ENCODE measurements around the gene CLCN3.

CLCN3 gene

GRCh38 chr4:169593050-169593560, 27.3 kb upstream of the CLCN3 start:
- no peak for DNase-seq (ENCODE audit: extremely low read depth, low read depth)
- TF ChIP-seq CTCF (IDR thresholded peaks at IDR 0.05; ENCODE audit: low read depth, low read length), result no peak

GRCh38 chr4:169594560-169595195, 25.7 kb upstream of the CLCN3 start:
- no peak for TF ChIP-seq CTCF (IDR thresholded peaks at IDR 0.05; ENCODE audit: low read depth, low read length)
- DNase-seq (ENCODE audit: extremely low read depth, low read depth), result no peak

GRCh38 chr4:169601016-169601771, 19.2 kb upstream of the CLCN3 start:
- TF ChIP-seq CTCF (IDR thresholded peaks at IDR 0.05; ENCODE audit: low read depth, low read length), result no peak
- no peak for DNase-seq (ENCODE audit: extremely low read depth, low read depth)

- TF ChIP-seq CTCF (IDR thresholded peaks at IDR 0.05; ENCODE audit: low read depth, low read length), result no peak
- no peak for DNase-seq (ENCODE audit: extremely low read depth, low read depth)
Observed at GRCh38 chr4:169603312-169603711, 17.1 kb upstream of the CLCN3 start.

GRCh38 chr4:169604131-169604900, 16.1 kb upstream of the CLCN3 start:
- no peak for TF ChIP-seq CTCF (IDR thresholded peaks at IDR 0.05; ENCODE audit: low read depth, low read length)
- no peak for DNase-seq (ENCODE audit: extremely low read depth, low read depth)

GRCh38 chr4:169604903-169605331, 15.5 kb upstream of the CLCN3 start:
- DNase-seq (ENCODE audit: extremely low read depth, low read depth), result no peak

More at GRCh38 chr4:169604903-169605331, 15.5 kb upstream of the CLCN3 start:
- no peak for TF ChIP-seq CTCF (IDR thresholded peaks at IDR 0.05; ENCODE audit: low read depth, low read length)
